ENCODE data around the gene SLC26A1. TPM values are rescaled to one million over a fixed set of nuclear protein-coding genes. Genes with fewer than 3 reads are reported as not detected.
"Not testable (repeated sequence)": the region's sequence is repeated elsewhere in the genome, so short reads cannot be mapped to it uniquely, and the experiment has no call there.

SLC26A1 gene
- total RNA-seq, 1 donor from 2014 or later, result 2.0 TPM

DNA sequence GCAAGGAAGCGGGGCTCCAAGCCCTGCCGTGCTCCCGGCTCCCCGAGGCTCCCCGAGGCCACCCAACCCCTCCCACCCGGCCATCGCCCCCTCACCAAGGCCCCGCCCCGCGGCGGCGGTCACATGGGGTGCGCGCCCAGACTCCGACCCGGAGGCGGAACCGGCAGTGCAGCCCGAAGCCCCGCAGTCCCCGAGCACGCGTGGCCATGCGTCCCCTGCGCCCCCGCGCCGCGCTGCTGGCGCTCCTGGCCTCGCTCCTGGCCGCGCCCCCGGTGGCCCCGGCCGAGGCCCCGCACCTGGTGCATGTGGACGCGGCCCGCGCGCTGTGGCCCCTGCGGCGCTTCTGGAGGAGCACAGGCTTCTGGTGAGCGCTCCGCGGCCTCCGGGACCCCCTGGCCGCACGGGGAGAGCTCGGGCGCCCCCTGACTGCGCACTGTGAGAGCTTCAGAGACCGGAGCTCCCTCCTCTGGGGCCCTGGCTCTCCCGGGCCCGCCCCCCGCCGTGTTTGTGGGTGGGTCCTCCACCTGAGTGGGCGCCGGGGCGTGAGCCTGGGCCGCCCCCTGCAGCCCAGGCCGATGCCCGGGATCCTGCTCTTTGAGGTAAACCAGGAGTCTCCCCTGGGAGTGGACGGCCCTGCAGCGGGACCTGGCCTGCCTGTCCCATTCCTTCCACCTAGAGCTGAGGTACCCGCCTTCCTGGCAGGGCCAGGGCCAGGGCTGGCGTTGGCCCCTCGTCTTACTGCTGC is 6.2 kb downstream of the SLC26A1 start, which contains the start of gene IDUA:
Gene IDUA, plus strand, starts transcription at position 166 of the 745 bp plus-strand sequence. Its CDS starts 41 bp downstream, at position 207.
- FAIRE-seq (no peak), DNase-seq (ENCODE audit: low spot score in 2 of 2) (peak; percentile 92 to 94)

DNA sequence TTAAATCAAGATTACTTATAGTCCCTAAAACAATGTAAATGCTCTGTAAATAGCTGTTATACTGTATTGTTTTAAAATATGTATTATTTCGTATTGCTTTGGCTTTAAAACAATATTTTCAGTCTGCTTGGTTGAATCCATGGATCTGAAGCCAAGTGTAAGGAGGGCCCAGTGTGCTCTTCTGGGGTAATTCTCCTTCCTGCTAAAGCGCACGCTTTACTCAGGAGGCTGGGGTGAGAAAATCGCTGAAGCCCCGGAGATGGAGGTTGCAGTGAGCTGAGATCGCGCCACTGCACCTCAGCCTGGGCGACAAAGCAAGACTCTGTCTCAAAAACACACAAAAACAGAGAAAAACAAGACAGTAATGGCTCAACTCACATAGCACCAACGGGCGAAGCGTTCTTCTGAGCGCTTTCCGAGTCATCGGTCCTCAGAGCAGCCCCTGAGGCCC is 6.8 kb downstream of the SLC26A1 start:
- FAIRE-seq (no peak), DNase-seq (ENCODE audit: low spot score in 2 of 2) (no peak)

DNA sequence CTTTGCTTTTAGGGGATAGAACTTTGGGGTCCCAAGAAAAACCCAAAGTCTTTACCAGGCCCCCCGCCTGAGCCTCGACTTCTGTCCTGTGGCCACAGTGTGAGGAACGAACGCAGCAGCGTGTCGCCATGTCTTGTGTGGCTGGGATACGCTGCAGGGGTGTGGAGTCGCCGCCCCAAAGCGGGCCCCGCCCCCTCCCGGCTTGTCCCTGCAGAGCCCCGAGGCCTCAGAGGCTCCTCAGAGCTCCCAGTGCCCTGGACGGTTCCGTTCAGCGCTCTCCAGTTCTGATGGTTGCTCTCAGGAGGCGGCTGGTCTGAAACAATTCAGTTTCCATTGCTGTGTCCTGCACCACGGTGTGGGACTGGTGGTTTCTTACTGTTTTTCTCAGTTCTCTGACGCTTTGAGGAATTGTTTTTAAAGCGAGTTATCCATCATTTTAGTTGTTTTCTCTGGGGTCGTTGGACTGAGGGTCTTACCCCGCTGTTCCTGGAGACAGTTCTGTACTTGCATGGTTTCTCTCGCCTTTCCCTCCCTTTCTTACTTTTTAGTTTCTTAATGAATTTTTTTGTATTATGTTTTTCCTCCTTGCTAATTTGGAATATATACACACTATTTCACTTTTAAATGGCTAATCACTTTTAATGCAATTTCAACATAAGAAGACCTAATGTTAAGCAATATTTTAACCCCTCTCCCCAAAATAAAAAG is 7.9 kb downstream of the SLC26A1 start:
- no peak for FAIRE-seq

DNA sequence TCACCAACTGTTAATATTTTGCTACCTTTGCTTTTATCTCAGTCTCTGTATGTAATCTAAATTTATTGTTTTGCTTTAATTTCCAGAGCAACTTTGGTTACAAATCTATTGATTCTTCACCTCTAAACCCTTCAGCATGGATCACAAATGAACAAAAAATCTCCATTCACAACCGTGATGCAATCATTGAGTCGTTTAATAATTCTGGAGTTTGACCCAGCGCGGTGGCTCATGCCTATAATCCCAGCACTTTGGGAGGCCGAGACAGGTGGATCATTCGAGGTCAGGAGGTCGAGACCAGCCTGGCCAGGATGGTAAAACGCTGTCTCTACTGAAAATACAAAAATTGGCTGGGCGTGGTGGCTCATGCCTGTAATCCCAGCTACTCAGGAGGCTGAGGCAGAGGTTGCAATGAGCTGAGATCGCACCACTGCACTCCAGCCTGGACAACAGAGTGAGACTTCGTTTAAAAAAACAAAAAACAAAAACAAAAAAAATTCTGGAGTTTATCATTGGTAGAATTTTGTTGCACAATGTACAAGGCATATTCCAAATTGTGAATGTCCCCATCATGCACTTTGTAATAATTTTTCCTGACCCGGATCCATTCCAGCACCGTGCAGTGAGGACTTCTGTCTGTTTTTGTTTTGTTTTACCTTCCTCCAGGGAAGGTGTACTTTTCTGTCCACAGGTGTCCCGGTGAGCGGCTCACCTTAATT is 8.7 kb downstream of the SLC26A1 start:
- DNase-seq (ENCODE audit: low spot score in 2 of 2), result no peak
- no peak for FAIRE-seq

More for the DNA sequence above, 7.9 kb downstream of the SLC26A1 start:
- DNase-seq (ENCODE audit: low spot score in 2 of 2), result no peak

DNA sequence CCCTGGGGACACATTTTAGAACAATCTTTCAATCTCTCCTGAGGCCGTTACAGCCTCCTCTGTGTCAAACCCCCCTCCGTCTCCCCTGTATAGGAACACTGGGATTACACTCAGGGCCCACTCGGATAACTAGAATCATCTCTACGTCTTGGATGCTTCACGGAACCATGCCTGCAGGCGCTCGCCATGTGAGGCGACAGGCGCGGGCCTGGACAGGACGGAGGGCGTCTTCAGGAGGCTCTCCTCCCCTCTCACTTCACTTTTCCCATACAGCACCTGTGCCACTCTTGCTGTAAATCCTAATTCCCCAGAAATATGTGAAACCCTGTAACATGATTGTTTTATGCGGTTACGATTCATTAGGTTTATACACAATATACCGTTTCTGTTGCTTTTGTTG is 10.4 kb downstream of the SLC26A1 start:
- FAIRE-seq (no peak), DNase-seq (ENCODE audit: low spot score in 2 of 2) (no peak)

DNA sequence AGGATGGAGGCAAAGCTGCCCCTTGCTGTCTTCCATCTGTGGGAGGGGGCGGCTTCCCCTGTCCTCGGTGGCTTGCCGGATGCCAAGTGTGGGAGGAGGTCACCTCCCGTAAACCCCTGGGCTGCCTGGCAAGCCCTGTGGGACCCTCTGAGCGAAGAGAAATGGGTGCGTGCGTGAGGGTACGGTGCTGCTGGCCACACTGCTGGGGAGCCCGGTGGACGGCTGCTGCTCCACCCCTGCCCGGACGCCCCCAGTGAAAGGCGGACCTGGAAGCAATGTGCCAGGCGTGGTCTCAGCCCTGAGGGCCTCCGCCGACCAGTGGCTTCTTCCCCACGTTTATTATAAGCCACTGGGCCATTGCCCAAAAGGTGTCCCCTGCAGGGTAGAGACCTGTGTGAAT is 10.9 kb downstream of the SLC26A1 start:
- FAIRE-seq (no peak), DNase-seq (ENCODE audit: low spot score in 2 of 2) (no peak)

DNA sequence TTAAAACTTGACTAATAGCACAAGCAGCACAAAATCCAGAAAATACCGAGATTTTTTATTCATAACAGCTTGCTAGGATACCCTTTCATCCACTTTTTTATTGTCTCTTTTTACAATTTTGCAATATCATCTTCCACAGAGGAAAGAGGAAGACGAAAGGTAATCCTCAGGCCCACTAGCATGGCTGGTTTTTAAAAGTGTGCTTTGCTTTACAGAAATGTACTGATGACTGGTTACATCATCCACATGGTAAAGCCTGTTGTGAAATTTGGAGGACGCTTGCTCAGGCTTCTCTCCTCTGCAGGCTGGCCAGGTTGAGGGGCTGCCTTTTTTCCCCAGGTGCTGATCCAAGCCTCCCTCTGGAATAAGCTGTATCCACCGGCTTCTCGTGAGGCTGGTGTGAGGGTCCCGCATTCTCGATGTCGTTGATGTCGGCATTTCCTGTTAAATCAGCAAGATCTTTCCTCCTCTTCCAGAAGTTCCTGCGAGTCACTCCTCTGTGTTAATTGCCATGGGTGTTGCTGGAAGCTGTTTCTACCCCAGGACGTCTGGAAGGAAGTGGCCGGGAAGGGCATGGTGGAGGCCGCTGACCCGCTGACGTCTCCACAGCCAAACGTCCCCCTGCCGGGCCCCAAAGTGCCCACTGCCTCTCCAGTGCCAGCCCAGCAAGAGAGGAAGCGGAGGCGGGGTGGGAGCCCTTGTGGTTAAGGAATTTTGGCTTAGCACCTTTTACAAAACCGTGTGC is 14.1 kb downstream of the SLC26A1 start:
- DNase-seq (ENCODE audit: low spot score in 2 of 2), result no peak
- FAIRE-seq, result no peak

DNA sequence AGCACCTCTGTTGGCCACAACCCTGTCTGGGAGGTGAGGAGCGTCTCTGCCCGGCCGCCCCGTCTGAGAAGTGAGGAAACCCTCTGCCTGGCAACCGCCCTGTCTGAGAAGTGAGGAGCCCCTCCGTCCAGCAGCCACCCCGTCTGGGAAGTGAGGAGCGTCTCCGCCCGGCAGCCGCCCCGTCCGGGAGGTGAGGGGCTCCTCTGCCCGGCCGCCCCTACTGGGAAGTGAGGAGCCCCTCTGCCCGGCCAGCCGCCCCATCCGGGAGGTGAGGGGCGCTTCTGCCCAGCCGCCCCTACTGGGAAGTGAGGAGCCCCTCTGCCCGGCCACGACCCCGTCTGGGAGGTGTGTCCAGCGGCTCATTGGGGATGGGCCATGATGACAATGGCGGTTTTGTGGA is 17.2 kb downstream of the SLC26A1 start:
- not testable (repeated sequence) for DNase-seq (ENCODE audit: low spot score in 2 of 2); FAIRE-seq

DNA sequence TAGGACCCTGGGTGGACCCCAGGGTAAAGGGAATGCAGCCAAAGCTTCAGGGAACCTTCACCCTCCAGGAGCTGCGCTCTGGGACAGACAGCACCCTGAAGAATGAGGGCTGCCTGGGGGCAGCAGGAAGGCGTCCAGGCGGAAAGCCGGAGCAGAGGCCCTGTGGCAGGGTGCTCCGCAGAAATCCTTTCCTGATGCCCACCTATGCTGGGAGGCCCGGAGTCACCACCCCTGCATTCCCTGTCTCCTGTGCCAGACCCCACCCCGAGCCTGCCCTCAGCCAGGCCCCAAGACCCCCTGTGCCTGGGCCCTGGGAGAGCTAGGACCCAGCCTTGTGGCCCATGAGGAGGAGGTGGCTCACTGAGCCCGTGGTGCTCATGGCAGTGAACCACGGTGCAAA is 18.5 kb downstream of the SLC26A1 start:
- DNase-seq (ENCODE audit: low spot score in 2 of 2) (no peak), FAIRE-seq (no peak)

DNA sequence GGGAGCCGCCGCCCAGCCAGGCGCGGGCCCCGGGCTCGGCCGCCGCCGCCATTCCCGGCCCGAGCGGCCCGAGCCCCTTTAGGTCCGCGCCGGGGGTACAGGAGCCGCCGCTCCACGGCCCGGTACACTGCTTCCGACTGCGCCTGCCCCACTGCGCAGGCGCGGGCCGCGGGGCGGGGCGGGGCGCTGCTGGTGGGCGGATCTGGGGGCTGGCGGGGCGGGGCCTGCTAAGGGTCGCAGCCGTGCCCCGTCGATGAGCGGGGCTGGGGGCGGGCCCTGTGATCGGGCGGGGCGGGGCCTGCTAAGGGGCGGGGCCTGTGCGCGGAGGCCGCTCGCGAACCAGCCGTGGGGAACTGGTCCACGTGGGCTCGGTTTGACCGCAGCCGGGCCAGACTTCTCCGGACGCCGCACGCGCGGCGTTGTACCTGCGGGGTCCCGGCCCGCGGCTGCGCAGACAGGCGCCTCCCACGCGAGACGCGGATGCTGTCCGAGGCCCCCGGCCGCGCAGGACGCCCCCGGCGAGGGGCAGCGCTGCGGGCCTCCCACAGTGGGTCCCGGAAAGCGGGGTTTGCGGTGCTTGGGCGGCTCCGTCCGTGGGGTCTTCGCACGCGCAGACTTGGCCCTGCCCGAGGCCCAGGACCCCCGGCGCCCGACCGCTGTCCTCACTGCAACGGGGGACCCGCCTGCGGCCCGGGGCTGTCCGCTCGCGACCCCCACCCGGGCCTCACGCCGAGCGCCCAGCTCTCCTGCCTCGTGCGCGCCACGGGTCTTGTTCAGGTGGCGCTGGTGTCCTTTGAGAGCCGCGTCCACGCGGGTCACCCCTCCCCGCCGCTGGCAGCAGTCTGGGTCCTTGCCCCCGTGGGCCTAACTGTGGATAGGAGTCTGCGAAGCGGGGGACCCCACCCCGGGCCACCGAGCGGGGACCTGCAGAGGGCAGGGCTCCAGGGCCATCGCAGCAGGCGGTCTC is 19.5 kb downstream of the SLC26A1 start, which contains the start of gene DGKQ:
Gene DGKQ, minus strand, starts transcription at position 139 of the 967 bp plus-strand sequence. Its CDS starts 87 bp downstream, at position 52.
- peak; percentile 100 for DNase-seq (ENCODE audit: low spot score in 2 of 2)
- FAIRE-seq, result no peak

DNA sequence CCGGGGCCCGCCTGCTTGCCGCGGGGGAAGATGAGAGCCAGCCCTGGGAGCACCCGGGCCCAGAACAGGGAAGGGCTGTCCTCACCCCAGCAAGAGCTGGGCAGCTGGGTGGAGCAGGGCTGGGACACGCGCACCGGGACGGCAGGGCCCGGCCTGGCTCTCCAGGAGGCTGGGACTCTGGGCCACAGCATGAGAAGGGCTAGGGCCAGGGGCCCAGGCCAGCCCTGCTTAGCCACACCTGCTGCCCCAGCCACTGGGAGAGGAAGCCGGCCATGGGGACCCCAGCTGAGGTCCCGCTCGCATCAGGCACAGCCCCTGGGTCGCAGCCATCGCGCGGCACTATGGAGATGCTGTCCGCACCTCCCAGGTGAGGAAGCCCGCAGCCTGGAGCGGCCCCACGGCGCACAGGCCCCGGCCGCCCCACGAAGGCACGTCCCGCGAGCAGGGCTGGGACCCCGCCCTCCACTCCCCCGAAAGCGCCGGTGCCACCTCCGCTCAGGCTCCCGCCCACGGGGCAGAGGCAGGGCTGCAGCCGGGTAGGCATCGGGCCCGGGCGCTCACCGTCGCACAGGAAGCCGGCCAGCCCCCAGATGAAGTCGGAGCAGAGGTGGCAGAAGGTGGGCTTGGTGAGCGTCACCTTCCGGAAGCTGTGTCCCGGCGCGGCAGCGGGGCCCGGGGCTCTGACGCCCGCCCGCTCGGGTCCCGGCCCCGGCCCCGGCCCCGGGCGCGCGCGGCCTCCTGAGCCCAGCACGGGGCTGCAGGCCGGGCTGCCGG is 20.4 kb downstream of the SLC26A1 start:
- no peak for FAIRE-seq

DNA sequence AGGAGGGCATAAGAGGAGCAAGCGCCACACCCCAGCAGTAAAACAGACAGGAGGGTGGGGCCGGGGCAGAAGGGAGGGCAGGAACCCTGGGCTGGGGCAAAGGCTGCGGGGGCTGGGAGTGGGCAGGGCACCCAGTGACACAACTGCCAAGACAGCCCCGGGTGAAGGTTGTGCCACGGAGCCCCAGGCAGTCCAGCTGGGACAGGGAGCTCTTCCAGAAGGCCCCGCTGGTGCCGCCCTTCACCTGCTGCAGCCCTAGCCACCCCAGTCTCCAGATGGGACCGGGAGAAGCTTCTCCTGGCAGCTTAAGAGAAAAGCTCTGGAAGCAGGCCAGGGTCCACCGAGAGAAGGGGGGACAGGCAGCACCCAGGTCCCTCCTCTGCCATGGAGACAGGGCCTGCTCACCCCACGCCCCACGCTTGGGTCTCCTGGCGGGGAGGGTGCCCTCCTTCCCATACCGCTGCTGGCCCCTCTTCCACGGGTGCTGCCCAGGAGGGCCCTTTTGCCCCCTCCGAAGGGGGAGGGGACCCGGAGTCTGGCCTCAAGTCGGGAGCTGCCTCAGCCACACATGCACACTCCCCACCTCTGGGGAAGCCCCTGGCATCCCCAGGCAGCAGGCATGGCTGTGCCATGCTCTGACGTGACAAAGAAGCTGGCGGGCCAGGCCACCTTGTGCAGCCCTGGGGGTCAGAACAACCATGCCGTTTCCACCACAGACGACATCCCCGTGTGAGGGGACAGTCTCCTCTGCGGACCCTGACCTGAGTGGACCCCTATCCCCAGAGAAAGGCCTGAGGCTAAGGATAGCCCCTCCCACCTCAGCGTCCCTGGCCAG is 21.3 kb downstream of the SLC26A1 start:
- FAIRE-seq, result no peak
- DNase-seq (ENCODE audit: low spot score in 2 of 2), result no peak

More for the DNA sequence above, 20.4 kb downstream of the SLC26A1 start:
- DNase-seq (ENCODE audit: low spot score in 2 of 2), result peak in 1 of 2 donors; percentile 76

DNA sequence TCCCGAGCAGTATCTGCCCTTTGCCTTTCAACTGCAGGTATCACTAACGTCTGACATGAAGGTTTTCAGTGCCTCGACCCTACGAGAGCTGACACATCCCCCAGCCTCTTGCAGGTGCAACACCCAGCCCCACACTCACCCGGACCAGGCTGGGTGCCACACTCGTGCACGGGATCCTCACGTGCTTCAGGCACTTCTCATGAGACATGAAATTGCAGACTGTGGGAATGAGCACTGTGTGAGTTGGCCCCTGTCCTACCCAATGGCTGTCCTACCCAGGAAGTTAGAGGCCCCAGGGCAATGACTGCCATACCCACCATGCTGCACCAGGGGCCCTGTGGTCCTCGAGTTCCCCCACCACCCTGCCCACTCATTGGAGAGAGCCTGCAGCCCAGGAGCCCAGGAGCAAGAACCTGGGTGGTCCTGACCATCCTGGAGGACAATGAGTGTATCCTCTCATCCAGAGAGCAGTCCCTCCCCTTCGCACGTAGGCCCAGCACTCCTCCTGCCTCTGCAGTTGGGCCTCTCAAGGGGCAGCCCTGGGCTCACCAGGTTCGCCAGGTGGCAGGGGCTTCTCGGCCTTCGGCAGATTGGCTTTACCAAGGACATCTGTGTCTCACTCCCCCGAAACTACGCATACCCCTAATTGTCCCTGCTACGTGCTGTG is 22.2 kb downstream of the SLC26A1 start:
- DNase-seq (ENCODE audit: low spot score in 2 of 2), result no peak
- no peak for FAIRE-seq

DNA sequence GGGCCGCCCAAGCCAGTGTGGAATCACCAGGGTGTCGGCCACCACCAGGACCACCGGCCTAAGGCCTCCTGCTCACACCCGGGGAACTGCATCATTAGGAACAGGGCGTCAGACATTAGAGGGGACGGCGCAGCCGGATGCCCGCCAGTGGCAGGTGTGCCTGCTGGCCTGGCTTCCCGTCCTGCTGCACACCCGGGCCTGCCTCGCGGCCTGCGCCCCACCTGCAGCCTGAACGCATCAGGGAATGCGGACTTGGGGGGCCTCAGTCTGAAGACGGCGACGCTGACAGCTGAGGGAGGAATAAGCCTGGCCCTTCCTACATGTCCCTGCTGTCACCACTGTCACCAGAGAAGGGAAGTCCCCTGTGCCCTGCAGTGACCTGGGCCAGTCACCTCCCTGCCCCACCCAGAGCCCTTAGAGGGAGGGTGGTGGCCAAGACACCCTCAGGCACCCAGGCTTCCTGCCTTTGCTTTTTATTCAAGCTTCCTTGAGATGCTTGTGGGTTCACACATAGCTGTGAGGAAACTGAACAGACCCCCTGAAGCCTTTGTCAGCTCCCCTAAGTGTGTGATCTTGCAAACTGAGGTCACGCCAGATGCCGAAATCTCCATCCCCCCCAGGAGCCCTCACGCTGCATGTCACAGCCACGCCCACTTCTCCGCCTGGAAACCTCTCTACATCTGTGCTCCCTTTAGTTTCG is 23.0 kb downstream of the SLC26A1 start:
- DNase-seq (ENCODE audit: low spot score in 2 of 2) (no peak), FAIRE-seq (no peak)

DNA sequence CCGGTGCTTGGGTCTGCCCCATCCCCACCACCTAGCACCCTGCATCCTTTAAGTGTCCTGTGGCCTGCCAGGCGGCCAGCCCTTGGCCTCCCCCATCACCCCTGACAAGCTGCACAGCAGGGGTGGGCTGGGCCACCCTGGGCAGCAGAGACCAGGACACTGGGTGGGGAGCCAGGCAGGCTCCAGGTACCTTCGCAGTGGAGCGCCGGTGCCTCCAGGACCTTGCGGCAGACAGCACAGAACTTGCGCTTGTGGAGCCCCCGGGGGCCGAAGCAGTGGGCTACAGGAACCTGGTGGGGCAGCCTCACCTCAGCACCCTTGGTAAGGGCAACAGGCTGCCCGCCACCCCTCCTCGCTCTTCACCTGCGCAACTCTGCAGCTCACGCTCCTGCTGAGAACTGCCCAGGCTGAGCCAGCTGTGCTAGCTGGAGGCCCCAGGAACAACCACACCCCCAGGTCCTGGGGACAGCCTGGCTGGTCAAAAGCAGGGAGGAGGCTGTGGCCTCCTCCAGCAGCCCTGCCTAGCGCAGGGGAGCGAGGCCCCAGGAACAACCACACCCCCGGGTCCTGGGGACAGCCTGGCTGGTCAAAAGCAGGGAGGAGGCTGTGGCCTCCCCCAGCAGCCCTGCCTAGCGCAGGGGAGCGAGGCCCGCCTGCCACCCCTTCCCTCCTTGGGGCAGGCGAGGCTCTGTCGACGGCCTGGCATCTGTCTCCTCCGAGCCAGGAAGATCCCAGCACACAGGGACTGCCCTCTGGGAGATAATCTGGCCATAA is 24.4 kb downstream of the SLC26A1 start:
- FAIRE-seq, result no peak
- no peak for DNase-seq (ENCODE audit: low spot score in 2 of 2)
